Measurements from ENCODE around the gene PAM.
"Not testable (repeated sequence)": the region's sequence is repeated elsewhere in the genome, so short reads cannot be mapped to it uniquely, and the experiment has no call there.

PAM gene

GRCh38 chr5:103005276-103005675, 250.2 kb downstream of the PAM start:
- FAIRE-seq: no peak

DNA sequence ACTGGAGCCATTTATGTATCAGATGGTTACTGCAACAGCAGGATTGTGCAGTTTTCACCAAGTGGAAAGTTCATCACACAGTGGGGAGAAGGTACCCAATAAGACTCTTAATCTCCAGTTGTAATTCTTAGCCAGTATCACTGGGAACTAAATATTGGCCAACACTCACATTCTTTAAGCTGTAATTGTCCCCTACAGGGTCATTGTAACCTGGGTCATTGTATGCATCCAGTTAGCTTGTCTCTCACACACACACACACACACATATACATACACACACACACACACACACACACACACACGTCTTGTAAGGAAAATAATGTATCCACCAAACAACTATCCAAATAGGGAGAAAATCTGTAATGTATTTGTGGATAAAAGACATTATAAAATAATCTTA, 251.8 kb downstream of the PAM start:
- no peak for FAIRE-seq

DNA sequence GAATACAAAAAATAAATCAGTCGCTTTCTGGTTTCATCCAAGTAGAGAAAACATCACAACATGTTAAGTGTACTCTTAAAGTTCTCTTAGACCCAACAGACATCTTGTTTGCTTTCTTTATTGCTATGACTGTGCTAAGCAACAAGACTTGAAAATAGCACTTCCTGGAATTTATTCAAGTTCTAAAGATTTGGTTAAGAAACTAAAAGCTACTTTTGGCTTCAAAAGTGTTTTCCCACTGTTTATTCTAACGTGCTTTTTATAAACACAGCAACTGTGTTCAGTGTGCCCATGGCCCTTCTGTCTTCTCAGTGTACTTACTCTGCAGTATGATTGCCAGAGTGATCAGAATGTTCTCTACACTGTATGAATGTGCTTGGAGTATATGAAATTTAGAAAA, 255.1 kb downstream of the PAM start:
- FAIRE-seq: no peak

DNA sequence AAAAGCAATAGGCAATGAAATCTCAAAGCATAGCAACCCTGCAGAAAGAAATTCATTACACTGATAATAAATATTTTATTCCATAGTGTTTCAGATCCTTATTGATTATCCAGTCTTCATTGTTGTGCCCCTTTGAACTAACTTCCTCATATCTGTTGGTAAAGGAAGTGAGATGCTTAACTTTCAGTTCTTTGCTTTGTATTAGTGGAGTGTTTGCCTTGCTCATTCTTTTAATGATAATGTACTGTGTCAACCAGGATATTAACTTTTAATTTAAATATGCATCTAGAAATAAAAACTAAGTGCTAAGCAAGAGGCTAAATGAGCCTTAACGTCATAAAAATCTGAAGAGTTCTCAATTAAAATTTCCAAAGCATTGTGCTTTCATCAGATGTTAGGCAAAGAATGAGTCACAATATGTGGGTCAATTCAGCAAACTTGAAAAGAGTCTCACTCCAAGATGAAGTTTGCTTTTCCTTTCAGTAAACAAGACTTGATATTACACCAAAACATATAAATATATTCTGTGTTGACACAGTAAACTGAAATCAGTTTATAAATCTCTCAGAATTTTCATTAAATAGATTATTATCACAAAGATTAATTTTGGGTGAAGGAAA, 258.9 kb downstream of the PAM start:
- peak; percentile 70 for FAIRE-seq

- no peak for FAIRE-seq
Measured at GRCh38 chr5:103014983-103015382, 259.9 kb downstream of the PAM start.

GRCh38 chr5:103016167-103016566, 261.1 kb downstream of the PAM start:
- no peak for FAIRE-seq

DNA sequence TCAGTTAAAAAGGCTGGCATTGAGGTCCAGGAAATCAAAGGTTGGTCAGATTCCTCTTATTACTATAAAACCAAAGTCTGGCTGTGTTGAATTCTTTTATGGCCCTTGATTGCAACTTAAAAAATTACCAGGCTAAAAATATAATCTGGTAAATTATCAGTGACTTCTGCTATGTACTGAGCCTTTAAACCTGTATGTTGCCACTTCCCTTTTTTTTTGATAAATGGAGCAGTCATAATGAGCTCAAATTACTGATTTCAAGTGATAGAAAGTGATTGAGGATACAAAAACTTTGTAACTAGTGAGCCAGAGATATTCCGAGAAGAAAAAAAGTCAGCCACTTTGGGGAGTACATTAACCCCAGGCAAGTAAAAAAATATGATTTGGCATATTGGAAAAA, 264.7 kb downstream of the PAM start:
- FAIRE-seq: no peak

DNA sequence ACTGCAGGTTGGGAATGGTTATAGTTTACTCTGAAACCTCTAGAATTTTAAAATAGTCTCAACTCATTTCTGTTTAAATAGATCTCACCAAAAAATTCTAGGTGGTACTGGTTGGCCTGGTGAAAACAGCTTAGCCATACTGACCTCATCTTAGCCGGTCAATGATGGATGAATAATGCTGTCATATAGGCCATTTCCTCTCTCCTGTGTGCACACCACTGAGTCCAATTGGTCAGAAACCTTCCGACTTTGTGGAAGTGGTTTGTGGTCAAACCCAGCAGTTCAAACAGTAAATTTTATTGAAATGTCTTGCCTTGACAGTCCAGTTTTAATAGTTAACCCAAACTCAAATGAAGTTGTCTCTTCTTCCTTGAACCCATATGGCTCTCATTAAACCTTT, 266.2 kb downstream of the PAM start:
- FAIRE-seq: no peak

GRCh38 chr5:103027267-103027666, 272.2 kb downstream of the PAM start:
- no peak for FAIRE-seq

DNA sequence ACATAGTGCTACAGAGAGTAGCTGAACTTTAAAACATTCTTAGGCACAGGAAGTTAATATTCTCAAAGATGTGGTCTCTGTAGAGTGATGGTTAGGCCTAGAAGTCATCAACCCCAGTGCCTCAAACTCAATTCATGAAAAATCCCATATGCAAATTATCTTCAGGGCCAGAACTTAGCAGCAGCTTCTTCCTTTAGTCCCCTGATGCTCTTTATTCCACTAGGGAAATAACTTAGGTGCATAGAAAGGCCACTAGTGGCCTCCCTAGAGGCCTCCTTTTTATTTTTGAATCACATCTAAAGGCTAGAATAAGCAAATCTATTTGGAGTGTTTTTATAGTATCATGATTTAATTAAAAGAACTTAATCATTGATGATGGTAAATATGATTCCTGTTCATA, 276.5 kb downstream of the PAM start:
- no peak for FAIRE-seq

DNA sequence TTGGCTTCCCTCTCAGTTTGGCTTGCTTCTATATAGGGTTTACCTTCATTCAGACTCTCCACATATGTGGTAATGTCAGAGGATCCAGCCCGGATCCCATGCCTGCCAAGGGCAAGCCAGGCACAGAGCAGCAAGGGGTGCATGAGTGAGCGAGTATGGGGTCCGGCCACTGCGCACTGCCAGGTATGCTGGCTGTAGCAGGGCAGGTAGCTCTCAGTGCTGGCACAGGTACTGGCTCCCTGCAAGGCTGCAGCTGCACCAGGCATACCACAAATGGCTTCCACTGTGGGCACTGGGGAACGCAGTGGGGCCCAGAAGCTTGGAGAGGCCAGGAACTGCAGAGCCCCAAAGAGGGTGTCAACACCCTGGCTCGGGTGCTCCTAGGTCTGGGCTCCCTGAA, 278.6 kb downstream of the PAM start:
- no peak for FAIRE-seq

DNA sequence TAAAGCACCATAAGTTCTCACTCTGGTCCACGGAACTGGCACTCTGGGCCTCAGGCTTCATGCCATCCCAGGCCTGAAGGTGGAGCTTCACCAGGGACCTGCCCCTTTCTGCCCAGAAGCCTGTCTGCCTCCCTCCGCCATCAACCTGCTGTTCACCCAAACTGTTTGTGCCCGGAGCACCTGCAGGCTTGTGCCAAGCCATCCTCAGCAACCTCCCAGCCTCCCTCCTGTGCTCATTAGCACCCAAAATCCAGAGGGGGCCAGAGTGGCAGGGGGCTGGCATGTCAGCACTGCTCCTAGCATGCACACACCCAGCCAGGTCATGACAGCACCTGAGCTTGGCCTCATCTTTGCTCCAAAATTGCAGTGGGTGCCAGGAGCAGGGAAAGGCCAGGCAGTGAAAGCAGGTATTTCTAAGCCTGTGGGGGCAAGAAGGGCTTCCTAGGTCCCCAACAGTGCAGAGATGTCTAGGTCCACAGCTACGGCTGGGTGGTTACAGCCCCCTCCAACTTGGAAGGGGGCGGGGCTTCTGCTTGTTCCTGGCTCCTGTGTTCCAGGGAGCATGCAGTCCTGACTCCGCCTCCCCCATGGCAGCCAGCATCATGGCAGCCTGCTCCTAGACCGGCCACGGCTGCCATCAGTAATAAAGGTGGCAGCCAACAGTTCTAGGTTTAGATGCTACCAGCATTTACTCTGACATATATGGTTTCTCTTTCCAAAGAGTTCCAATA, 279.7 kb downstream of the PAM start:
- no peak for FAIRE-seq

DNA sequence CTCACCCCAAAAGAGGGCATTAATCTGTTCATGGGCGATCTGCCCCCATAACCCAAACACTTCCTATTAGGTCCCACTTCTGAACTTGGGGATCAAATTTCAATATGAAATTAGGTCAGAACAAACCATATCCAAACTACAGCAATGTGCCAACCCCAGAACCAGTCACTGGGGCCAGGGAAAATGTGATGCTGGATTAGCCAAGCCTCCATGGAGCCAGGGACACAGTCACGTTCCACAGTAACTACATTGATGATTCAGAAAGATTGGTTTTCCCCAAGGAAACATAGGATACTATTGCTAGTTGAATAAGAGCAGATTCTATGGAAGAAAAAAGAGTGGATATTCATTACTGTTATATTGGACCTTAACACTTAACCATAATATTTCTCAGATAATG, 280.6 kb downstream of the PAM start:
- no peak for FAIRE-seq

DNA sequence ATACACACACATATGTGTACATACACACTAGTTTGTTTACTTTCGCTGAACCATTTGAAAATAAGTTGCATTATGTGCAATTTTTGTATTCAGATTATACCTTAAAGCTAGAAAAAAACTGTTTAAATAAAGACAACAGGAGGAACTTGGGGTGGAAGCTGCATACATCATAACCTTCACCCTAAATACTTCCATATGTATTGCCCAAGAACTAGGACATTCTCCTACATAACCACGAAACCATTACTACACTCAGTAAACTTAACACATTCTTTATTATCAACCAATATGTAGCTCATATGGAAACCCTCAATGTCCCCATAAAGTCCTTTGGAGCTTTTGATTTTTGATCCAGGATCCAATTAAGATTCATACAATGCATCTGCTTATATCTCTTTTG, 281.5 kb downstream of the PAM start:
- FAIRE-seq: no peak

- FAIRE-seq: no peak
Measured at GRCh38 chr5:103037673-103038455, 282.8 kb downstream of the PAM start.

DNA sequence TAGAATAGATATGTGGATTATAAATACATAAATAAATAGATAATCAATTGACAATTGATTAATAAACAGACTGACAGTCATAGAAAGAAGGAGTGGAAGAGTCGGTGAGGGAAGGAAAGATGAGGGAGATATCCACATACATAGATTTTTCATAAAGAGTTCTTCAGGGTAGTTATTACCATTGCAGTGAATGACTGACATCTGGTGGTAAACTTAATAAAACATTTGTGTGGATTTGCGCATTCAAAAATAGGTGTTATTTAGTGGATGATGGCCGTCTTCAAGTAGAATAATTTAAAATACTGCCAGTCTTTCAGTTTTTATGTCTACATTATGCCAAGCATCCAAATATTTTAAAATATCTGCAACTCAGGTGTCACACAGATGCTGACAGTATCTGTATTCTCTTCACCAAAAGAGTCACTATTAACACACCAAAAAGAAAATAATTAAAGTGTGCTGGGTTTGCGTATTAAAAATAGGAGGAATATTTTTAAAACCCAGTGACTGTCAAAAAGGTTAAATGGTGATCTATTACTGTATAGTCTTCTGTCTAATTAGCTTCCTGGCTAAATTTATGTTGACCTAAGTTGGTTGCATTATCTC, 286.1 kb downstream of the PAM start:
- peak; percentile 79 for FAIRE-seq

DNA sequence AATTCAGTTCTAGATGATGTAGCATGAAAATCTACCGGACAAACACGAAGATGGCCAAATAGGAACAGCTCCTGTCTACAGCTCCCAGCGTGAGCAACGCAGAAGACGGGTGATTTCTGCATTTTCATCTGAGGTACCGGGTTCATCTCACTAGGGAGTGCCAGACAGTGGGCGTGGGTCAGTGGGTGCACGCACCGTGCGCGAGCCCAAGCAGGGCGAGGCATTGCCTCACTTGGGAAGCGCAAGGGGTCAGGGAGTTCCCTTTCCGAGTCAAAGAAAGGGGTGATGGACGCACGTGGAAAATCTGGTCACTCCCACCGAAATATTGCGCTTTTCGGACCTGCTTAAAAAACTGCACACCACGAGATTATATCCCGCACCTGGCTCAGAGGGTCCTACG, 291.6 kb downstream of the PAM start:
- FAIRE-seq: not testable (repeated sequence)

DNA sequence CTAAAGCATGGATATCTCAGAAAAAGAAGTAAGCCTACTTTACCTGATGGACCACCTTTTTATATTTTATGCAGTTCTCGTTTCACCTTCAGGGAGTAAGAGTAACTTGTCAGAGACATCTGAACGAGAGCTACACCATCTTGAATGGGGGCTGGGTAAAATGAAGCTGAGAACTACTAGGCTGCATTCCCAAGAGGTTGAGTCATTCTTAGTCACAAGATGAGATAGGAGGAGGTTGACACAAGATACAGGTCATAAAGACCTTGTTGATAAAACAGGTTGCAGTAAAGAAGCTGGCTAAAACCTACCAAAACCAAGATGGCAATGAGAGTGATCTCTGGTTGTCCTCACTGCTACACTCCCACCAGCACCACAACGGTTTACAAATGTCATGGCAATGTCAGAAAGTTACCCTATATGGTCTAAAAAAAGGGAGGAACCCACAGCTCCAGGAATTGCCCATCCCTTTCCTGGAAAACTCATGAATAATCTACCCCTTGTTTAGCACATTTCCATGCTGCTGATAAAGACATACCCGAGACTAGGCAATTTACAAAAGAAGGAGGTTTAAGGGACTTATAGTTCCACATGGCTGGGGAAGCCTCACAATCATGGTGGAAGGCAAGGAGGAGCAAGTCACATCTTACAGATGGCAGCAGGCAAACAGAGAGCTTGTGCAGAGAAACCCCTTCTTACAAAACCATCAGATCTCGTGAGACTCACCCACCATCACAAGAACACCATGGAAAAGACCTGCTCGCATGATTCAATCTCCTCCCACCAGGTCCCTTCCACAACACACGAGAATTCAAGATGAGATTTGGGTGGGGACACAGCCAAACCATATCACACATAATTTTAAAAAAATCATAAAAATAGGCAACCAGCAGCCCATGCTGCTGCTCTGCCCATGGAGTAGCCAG, 302.4 kb downstream of the PAM start:
- no peak for FAIRE-seq

- FAIRE-seq: no peak
Measured at GRCh38 chr5:103059525-103059924, 304.4 kb downstream of the PAM start.

- FAIRE-seq: no peak
Measured at GRCh38 chr5:103060424-103060954, 305.4 kb downstream of the PAM start.

- FAIRE-seq: no peak
Measured at GRCh38 chr5:103066326-103066725, 311.2 kb downstream of the PAM start.

DNA sequence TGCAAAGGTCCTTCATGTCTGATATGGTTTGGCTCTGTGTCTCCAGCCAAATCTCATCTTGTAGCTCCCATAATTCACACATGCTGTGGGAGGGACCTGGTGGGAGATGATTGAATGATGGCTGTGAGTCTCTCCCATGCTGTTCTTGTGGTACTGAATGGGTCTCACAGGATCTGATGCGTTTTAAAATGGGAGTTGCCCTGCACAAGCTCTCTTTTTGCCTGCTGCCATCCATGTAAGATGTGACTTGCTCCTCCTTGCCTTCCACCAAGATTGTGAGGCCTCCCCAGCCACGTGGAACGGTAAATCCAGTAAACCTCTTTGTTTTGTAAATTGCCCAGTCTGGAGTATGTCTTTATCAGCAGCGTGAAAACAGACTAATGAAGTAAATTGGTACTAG, 318.4 kb downstream of the PAM start:
- not testable (repeated sequence) for FAIRE-seq
